Myocyte (in vitro differentiated cells): ENCODE measurements around the gene CST9. TPM values are rescaled to one million over a fixed set of nuclear protein-coding genes. Genes with fewer than 3 reads are reported as not detected.

Experiments
- DNase-seq: peaks from one replicate; pipeline ENCODE4 v3.0.0-alpha.2; 2012; ENCODE audit warnings: low read depth
- total RNA-seq: library from RNA; depleted of rRNA; stranded (reverse); fragments of >200 nt; gene quantifications from 2 replicates; pipeline ENCODE4 v1.2.3, GENCODE V29; 2014

The CST9 gene
- total RNA-seq, 1 donor from 2014 or later, result not detected

DNA sequence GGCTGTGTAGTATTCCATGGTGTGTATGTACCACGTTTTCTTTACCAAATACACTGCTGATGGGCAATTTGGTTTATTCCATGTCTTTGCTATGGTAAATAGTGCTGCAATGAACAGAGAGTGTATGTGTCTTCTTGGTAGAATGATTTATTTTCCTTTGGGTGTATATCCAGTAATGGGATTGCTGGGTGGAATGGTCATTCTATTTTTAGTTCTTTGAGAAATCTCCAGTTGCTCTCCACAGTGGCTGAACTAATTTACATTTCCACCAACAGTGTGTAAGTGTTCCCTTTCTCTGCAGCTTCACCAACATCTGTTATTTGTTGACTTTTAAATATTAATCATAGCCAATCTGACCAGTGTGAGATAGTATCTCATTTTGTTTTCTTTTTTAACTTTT lies 51.3 kb downstream of the CST9 start:
- no peak for DNase-seq

Other genes with a start within 250 kb of the CST9 start
- 20.6 and 27.8 TPM in 2 replicates for gene GZF1, start 243.7 kb downstream of the CST9 start, total RNA-seq
- gene NAPB, start 184.4 kb downstream of the CST9 start, total RNA-seq, result 12.8 and 14.2 TPM in 2 replicates
- gene CSTL1, start 166.2 kb downstream of the CST9 start, total RNA-seq, result not detected in 2 replicates
- gene CST11, start 153.0 kb downstream of the CST9 start, total RNA-seq, result not detected in 2 replicates
- not detected in 2 replicates for gene CST8, start 114.8 kb downstream of the CST9 start, total RNA-seq
- not detected in 2 replicates for gene CST9L, start 37.4 kb downstream of the CST9 start, total RNA-seq
- 534 and 577 TPM in 2 replicates for gene CST3, start 32.0 kb upstream of the CST9 start, total RNA-seq
- not detected in 2 replicates for gene CST4, start 83.1 kb upstream of the CST9 start, total RNA-seq
- not detected in 2 replicates for gene CST1, start 145.0 kb upstream of the CST9 start, total RNA-seq
- not detected in 2 replicates for gene CST2, start 220.8 kb upstream of the CST9 start, total RNA-seq